ENCODE measurements around the gene ENOX1.

ENOX1 gene

DNA sequence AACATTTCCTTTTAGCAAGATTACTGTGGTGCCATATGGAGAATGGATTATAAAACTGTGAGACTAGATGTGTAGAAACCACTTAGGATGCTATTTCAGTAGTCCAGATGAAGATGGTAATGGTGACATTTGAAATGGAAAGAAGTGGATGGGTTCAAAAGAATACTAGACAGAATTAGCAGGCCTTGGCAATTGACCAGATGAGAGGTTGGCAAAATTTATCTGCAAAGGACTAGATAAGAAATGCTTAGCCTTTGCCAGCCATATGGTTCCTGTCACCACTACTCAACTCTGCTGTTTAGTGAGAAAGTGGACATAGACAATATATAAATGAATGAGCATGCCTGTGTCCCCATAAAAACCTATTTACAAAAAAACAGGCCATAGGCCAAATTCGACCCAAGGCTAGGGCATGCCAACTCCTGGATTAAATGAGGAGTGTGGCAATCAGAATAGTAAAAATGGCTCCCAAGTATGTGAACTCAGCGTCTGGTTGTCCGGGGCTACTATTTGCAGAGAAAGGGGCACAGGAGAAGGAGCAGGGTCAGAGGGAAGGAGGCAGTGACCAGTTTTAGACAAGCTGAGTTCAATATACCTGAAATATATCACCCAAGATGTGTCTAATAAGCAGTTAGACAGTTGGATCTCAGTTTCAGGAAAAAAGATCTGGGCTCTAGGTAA lies 98.4 kb downstream of the ENOX1 start:
- H3K4me3 ChIP-seq (ENCODE audit: low read length), result no peak overlapping the region
- TF ChIP-seq ZNF274 (IDR thresholded peaks at IDR 0.05; ENCODE audit: low read depth, low read length), result no peak

DNA sequence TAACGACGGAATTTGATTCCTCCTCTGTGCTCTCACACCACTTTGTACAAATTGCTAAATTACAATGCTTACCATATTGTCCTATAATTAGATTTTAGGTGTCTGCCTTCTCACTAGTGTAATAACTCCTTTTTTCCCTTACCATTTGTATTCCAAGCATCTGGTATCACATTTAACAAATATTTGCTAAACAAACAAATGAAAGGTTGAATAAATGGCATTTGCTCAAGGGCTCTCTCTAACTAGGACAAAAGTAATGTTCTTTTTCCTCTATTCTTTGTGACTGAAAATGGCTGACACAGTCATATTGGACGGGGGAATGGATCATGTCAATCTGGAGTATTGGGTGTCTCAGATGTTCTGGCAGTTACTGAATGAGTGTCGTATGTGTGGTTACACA lies 99.7 kb downstream of the ENOX1 start:
- no peak for TF ChIP-seq ZNF274 (IDR thresholded peaks at IDR 0.05; ENCODE audit: low read depth, low read length)
- H3K4me3 ChIP-seq (ENCODE audit: low read length), result no peak overlapping the region

DNA sequence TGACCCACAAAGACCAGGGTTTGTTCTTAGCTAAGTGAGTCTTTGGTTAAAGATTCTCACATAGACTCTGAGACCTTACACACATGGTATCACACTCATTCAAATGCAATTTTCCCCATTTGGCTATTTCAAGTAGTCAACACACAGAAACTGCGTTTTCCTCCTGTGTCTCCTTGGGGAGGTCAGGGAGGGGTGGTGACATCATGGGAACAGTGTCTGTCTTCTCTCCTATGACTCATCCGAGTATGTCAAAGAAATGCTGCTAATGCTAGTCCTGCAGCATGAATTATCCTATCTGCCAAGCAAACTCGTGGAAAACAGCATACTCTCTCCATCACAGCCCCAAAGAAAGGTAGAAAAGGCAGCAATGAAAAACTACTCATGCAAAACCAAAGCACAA lies 100.2 kb downstream of the ENOX1 start:
- no peak for TF ChIP-seq ZNF274 (IDR thresholded peaks at IDR 0.05; ENCODE audit: low read depth, low read length)

DNA sequence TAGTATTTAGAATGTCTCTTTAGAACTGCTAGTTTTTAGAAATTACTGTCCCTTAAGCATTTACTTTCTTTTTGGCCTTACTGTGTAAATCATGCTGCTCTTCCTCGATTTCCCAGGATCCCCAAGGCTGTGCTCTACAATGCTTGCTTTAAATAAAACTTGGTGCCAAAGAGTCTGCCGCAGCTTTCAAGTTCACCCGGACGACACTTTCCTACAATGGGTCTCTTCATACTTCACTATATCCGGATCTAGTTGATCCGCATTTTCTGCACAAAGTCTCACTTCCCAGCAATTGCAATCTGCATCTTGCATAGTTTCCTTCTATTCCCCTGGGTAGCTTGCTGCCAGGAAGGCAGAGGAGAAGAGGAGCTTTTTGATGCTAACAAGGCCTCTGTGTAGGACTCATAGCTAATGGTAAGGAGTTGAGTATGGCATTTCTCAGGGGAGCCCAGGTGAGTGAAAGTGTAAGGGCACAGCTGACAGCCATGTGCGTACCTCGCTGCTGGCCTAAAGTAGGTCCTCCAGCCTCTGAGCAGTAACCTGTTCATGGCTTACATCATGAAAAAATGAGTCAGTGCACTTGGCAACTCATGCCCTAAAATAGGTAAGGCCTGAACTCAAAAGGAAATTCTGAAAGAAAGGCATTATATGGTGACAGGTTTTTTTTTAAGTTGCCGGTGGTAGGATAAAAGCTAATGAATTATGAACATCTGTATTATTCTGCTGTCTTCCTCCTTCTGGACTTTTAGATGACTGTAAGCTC lies 101.6 kb downstream of the ENOX1 start:
- no peak overlapping the region for H3K4me3 ChIP-seq (ENCODE audit: low read length)

More for the DNA sequence above, 100.2 kb downstream of the ENOX1 start:
- no peak overlapping the region for H3K4me3 ChIP-seq (ENCODE audit: low read length)

DNA sequence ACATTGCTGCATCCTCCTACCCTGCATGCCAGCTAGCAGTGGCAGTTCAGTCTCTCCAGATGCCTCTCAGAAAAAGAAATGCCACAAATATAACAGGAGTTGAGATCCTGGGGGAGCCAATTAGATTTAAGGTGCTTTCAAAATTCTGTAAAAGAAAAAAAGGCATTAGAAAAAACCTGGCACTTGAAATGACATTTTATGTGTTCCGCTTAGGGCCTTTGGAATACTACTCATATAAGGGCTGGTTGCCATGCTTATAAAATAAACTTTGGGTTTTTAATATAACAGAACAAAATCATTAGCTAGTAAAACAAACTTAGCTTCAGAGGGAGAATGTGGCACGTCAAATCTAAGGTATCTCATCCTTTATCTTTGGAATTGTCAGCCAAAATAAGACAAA lies 104.1 kb downstream of the ENOX1 start:
- H3K4me3 ChIP-seq (ENCODE audit: low read length), result no peak overlapping the region
- TF ChIP-seq ZNF274 (IDR thresholded peaks at IDR 0.05; ENCODE audit: low read depth, low read length), result no peak

More for the DNA sequence above, 101.6 kb downstream of the ENOX1 start:
- TF ChIP-seq ZNF274 (IDR thresholded peaks at IDR 0.05; ENCODE audit: low read depth, low read length), result no peak

DNA sequence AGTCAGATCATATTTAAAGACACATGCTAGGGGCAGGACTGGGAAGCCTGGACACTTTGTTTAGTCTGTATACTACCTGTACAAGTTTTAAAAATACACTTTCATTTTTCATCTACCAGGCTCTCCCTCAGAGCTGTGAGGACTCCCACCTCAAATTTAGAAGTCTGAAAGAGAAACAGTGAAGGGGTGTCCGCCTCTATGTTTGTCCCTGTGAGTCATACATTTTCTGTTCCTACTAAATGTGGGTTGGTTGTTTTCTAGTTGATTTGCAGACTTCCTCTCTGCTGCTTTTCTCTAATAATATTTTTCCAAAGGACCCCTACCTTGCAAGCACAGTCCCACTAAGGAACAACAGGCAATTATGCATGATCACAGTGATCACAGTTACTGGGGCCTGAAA lies 110.5 kb downstream of the ENOX1 start:
- H3K4me3 ChIP-seq (ENCODE audit: low read length), result no peak overlapping the region
- TF ChIP-seq ZNF274 (IDR thresholded peaks at IDR 0.05; ENCODE audit: low read depth, low read length), result no peak

DNA sequence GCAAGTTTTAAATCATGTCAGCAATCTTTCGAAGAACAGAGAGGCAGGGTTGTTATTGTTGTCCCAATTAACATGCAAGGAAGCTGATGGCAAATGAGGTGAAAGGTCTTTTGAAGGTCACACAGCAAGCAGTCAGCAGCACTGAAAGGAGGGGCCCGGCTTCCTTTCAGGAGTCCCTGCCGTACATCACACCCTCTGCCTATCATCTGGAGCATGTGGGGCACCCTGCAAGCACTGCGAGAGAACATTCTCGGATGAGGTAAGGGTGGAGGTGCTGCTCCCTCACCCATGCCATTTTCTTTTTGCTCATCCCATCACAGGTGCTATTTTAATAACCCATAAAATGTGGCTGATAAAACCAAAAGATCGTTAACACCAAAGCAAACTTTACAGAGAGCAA lies 111.2 kb downstream of the ENOX1 start:
- no peak overlapping the region for H3K4me3 ChIP-seq (ENCODE audit: low read length)
- no peak for TF ChIP-seq ZNF274 (IDR thresholded peaks at IDR 0.05; ENCODE audit: low read depth, low read length)

DNA sequence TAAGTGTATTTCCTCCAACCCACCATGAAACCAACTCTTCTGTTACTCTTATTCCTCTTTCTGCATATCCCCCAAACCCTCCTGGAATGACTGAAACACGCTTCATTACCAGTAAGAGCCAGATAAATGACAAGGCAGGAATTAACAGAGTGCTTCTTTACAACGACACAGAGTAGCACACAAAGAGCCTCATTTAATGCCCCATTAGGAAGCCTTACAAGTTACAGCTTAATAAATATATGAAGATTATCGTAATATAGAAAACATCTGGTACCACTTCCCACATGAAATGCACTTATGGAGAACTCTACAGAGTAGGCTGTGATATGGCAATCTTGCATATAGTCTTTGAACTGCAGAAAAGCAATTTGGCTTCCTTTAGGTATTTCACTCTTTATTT lies 116.8 kb downstream of the ENOX1 start:
- H3K4me3 ChIP-seq (ENCODE audit: low read length), result no peak overlapping the region
- no peak for TF ChIP-seq ZNF274 (IDR thresholded peaks at IDR 0.05; ENCODE audit: low read depth, low read length)

DNA sequence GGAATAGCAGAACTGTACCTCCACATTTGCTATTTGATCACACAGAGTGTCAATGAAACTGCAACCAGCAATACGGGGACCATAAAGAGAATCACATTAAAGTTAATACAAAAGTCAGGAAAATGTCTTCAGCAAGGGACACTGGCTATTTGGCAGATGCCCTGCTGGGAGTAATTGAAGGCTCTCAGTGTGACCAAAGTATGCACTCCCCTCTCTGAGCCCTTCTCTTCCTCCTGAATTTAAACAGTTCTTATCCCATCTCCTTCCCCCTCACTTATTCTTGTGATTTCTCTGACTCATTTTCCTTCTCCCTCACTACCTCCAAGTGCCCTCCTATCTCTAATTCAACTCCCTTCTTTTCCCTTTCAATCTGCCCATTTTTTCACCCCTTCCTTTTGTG lies 117.7 kb downstream of the ENOX1 start:
- no peak for TF ChIP-seq ZNF274 (IDR thresholded peaks at IDR 0.05; ENCODE audit: low read depth, low read length)
- no peak overlapping the region for H3K4me3 ChIP-seq (ENCODE audit: low read length)

DNA sequence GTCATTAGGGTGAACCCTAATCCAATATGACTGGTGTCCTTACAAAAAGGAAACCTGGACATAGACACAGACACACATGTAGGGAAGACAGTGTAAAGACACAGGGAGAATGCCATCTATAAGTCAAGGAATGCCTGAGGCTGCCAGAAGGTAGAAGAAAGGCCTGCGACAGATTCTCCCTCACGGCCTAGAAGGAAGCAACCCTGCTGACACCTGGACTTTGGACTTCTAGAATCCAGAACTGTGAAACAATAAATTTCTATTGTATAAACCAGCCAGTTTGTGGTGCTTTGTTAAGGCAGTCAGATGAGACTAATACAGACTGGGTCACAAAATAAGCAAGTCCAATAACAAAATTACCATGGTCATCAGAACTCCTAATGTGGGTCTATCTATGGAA lies 120.4 kb downstream of the ENOX1 start:
- H3K4me3 ChIP-seq (ENCODE audit: low read length), result no peak overlapping the region
- TF ChIP-seq ZNF274 (IDR thresholded peaks at IDR 0.05; ENCODE audit: low read depth, low read length), result no peak

DNA sequence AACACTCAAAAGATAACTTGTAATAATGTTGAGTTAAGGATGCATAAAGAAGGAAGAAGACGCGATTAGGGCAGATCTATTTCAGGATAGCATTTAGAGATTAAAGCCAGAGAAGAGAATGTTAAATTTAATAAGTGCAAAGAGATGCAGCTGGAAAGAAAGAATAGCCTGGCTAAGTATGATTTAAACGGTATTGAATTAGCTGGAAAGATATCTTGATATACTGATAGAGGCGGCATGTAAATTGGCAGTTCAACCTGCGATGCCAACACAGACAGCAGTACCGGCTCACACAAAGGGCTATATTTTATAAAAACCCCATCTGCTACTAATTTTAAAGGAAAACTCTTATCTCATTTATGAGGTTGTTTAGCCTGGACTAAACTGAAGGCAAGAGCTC lies 121.4 kb downstream of the ENOX1 start:
- H3K4me3 ChIP-seq (ENCODE audit: low read length), result no peak overlapping the region
- TF ChIP-seq ZNF274 (IDR thresholded peaks at IDR 0.05; ENCODE audit: low read depth, low read length), result no peak

DNA sequence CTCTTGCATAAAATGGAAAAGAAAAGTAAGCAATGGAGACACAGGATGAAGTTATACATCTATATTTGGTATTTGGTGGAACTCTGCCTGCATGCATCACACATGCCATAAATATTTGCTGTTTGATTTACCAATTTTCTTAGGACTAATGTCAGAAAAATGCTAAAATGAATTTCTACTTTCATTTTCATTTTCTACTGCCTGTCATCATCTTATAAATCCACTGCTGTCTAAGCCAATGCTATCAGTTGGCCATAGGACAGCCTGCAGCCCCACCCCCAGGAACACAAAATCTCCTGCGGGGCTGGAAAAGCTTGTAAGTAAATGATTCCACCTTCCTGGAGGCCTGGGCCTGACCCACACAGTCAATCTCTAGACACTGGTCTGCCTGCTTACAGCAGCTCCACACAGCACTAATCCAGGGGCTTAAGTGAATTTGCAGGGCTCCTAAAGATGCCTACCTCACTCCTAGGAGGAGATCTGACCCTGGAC lies 122.0 kb downstream of the ENOX1 start:
- no peak for TF ChIP-seq ZNF274 (IDR thresholded peaks at IDR 0.05; ENCODE audit: low read depth, low read length)
- H3K4me3 ChIP-seq (ENCODE audit: low read length), result no peak overlapping the region

DNA sequence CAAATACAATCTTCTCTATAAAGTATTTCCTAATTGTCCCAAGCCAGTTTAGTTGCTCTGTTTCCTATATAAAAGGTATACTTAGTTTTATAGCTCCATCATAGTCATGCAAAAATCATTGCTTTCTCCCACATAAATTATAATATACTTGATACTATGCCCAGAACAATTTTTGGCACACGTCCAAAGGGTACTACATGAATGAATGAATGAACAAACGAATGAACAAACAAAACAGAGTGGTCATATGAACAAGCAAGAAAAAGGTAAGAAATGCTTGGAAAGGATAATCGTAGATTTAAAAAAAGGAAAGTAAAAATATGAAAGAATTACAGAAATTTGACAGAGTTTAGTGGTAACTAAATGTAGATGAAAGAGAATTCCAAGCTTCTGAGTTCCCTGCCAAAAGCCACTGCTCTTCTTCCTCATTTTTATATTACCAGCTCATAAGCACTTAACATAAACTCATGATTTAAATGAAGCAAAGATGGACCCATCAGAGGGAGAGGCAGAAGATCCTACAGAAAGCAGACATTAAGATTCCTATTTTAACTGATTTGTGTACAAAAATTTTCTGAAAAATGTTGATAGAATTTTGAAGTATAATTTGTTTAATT lies 123.2 kb downstream of the ENOX1 start:
- H3K4me3 ChIP-seq (ENCODE audit: low read length), result no peak overlapping the region

DNA sequence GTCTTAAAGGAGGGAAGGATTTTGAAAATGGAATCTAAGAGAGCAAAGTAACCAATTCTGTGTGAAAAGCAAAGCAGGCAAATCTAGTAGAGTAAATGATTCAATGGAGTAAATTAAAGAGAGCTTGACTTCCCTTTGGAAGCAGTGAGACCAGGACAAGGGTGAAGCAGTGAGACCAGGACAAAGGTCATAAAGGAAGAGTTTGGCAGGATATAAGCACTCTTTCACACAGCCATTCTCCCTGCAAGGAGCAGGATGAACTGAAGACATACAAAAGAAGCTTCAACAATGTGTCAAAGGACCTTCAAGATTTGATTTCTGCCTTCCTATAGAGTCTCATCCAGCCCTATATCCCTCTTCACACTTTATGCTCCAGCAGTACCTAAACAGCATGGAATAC lies 123.8 kb downstream of the ENOX1 start:
- no peak overlapping the region for H3K4me3 ChIP-seq (ENCODE audit: low read length)
- TF ChIP-seq ZNF274 (IDR thresholded peaks at IDR 0.05; ENCODE audit: low read depth, low read length), result no peak

More for the DNA sequence above, 123.2 kb downstream of the ENOX1 start:
- no peak for TF ChIP-seq ZNF274 (IDR thresholded peaks at IDR 0.05; ENCODE audit: low read depth, low read length)
